HepG2 (cell line): ENCODE results near the gene TMEM220. TPM values are rescaled to one million over a fixed set of nuclear protein-coding genes. Genes with fewer than 3 reads are reported as not detected.
A peak's percentile ranks its signal among the peaks of the same experiment; 100 is the strongest.

Experiments used
- ATM ChIP-seq: fragments of 450-650 bp; IDR thresholded peaks from 2 replicates; pipeline ENCODE4 v1.7.1; 2017; ENCODE audit warnings: mild to moderate bottlenecking, borderline replicate concordance
- CHCHD3 ChIP-seq: sonication (generic); formaldehyde crosslinking; IDR thresholded peaks from 2 replicates; pipeline ENCODE4 v1.8.0; 2022; ENCODE audit warnings: mild to moderate bottlenecking, missing genetic modification reagents, moderate library complexity
- EP300 ChIP-seq, 3 experiments: sonication (generic) in 1 of 3; formaldehyde crosslinking in 1 of 3; IDR thresholded peaks; 2 replicates each; pipeline versions ENCODE4 v1.5.1 to v1.6.1; 2011 to 2020; ENCODE audit warnings: low read depth in 2 of 3, low read length in 2 of 3, borderline replicate concordance in 1 of 3, improper control_type of control experiment in 1 of 3, mild to moderate bottlenecking in 1 of 3, missing genetic modification reagents in 1 of 3, moderate library complexity in 1 of 3
- ETV5 ChIP-seq: IDR thresholded peaks from 2 replicates; pipeline ENCODE4 v1.6.1; 2018; ENCODE audit warnings: missing biosample characterization, missing genetic modification reagents, inconsistent platforms, borderline replicate concordance
- HHEX ChIP-seq: IDR thresholded peaks from 2 replicates; pipeline ENCODE4 v1.6.1; 2016; ENCODE audit warnings: control low read depth
- NR2F2 ChIP-seq: IDR thresholded peaks from 2 replicates; pipeline ENCODE4 v1.6.1; 2012; ENCODE audit warnings: low read depth, inconsistent platforms, borderline replicate concordance
- NR2F6 ChIP-seq, 2 experiments: IDR thresholded peaks; 2 replicates each; pipeline ENCODE4 v1.6.1; 2016; ENCODE audit warnings: antibody characterized with exemption in 1 of 2, mild to moderate bottlenecking in 1 of 2
- SOX13 ChIP-seq, 3 experiments: fragments of 450-650 bp in 1 of 3; sonication (generic) in 1 of 3; formaldehyde crosslinking in 1 of 3; IDR thresholded peaks in 2 of 3; conservative IDR thresholded peaks in 1 of 3; 2 replicates each; pipeline versions ENCODE4 v1.5.0 to v1.6.1; 2016 to 2020; ENCODE audit warnings: antibody characterized with exemption in 1 of 3, mild to moderate bottlenecking in 1 of 3, missing compliant biosample characterization in 1 of 3, missing genetic modification reagents in 1 of 3, moderate library complexity in 1 of 3
- SRSF1 ChIP-seq: fragments of 200-400 bp; formaldehyde crosslinking; optimal IDR thresholded peaks from 2 replicates; pipeline ENCODE3; 2017; ENCODE audit warnings: mild to moderate bottlenecking, low read depth, low read length, moderate library complexity
- ZBTB21 ChIP-seq: sonication (generic); formaldehyde crosslinking; IDR thresholded peaks from 2 replicates; pipeline ENCODE4 v1.4.0; 2020; ENCODE audit warnings: missing genetic modification reagents
- polyA plus RNA-seq, 8 experiments: library from polyadenylated mRNA; depleted of rRNA in 3 of 8; stranded (reverse) in 7 of 8; unstranded in 1 of 8; fragments of >200 nt; fragmentation: Illumina TruSeq in 4 of 8; extraction: Trizol in 4 of 8; gene quantifications; 2 replicates each; pipeline versions ENCODE4 v1.2.1 to v1.2.3, GENCODE V29; 2011 to 2016; ENCODE audit warnings: low read depth in 4 of 8, missing spikeins in 1 of 8, mixed read lengths in 1 of 8; ENCODE audit not compliant: insufficient read depth in 1 of 8
- total RNA-seq, 5 experiments: library from RNA; depleted of rRNA; stranded (reverse); fragments of >200 nt; fragmentation: Illumina TruSeq; extraction: Trizol; gene quantifications; 2 replicates each; pipeline ENCODE4 v1.2.3, GENCODE V29; 2016; ENCODE audit warnings: low read depth in 1 of 5
- TF ChIP-seq, protein P1 (sequence below): sonication (generic); formaldehyde crosslinking; IDR thresholded peaks from 2 replicates; pipeline ENCODE4 v1.9.0; 2021; ENCODE audit warnings: mild to moderate bottlenecking, missing genetic modification reagents
- TF ChIP-seq, protein P2 (sequence below): IDR thresholded peaks from 2 replicates; pipeline ENCODE4 v1.6.1; 2012; ENCODE audit warnings: low read depth, low read length, improper control_type of control experiment
- TF ChIP-seq, protein P3 (sequence below): sonication (generic); formaldehyde crosslinking; IDR thresholded peaks from 2 replicates; pipeline ENCODE4 v1.4.0; 2020; ENCODE audit warnings: mild to moderate bottlenecking, missing genetic modification reagents
- TF ChIP-seq, protein P4 (sequence below): sonication (generic); formaldehyde crosslinking; IDR thresholded peaks from 2 replicates; pipeline ENCODE4 v1.9.0; 2021; ENCODE audit warnings: missing genetic modification reagents, mild to moderate bottlenecking, borderline replicate concordance

TMEM220 gene
- total and polyA plus RNA-seq, 2 of the 13 experiments (the other 11 are each of a cell fraction or from before 2014, with no cell fraction given) = 1.3 to 2.2 TPM

DNA sequence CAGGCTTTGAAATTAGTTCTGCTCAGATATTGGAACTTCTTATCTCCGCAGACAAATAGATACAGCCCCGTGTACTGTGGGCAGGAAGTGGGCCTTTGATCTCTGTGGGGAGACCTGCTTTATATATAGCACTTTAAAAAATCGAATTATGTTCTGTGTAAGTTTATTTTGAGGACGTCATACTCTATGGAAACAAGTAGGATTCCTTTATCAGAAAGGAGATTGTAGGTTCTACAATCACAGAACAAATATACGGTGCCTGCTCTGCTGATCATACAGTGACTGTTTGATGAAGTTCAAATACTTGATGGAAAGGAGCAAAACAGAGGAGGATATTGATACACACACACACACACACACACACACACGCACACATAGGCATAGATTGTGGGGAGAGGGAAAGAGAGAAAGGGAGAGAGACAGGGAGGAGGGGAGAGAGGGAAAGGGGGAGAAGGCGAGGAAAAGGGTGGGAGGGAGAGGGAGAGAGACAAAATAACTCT is 14.7 kb upstream of the TMEM220 start (continued):
- TF ChIP-seq, protein P1, sequence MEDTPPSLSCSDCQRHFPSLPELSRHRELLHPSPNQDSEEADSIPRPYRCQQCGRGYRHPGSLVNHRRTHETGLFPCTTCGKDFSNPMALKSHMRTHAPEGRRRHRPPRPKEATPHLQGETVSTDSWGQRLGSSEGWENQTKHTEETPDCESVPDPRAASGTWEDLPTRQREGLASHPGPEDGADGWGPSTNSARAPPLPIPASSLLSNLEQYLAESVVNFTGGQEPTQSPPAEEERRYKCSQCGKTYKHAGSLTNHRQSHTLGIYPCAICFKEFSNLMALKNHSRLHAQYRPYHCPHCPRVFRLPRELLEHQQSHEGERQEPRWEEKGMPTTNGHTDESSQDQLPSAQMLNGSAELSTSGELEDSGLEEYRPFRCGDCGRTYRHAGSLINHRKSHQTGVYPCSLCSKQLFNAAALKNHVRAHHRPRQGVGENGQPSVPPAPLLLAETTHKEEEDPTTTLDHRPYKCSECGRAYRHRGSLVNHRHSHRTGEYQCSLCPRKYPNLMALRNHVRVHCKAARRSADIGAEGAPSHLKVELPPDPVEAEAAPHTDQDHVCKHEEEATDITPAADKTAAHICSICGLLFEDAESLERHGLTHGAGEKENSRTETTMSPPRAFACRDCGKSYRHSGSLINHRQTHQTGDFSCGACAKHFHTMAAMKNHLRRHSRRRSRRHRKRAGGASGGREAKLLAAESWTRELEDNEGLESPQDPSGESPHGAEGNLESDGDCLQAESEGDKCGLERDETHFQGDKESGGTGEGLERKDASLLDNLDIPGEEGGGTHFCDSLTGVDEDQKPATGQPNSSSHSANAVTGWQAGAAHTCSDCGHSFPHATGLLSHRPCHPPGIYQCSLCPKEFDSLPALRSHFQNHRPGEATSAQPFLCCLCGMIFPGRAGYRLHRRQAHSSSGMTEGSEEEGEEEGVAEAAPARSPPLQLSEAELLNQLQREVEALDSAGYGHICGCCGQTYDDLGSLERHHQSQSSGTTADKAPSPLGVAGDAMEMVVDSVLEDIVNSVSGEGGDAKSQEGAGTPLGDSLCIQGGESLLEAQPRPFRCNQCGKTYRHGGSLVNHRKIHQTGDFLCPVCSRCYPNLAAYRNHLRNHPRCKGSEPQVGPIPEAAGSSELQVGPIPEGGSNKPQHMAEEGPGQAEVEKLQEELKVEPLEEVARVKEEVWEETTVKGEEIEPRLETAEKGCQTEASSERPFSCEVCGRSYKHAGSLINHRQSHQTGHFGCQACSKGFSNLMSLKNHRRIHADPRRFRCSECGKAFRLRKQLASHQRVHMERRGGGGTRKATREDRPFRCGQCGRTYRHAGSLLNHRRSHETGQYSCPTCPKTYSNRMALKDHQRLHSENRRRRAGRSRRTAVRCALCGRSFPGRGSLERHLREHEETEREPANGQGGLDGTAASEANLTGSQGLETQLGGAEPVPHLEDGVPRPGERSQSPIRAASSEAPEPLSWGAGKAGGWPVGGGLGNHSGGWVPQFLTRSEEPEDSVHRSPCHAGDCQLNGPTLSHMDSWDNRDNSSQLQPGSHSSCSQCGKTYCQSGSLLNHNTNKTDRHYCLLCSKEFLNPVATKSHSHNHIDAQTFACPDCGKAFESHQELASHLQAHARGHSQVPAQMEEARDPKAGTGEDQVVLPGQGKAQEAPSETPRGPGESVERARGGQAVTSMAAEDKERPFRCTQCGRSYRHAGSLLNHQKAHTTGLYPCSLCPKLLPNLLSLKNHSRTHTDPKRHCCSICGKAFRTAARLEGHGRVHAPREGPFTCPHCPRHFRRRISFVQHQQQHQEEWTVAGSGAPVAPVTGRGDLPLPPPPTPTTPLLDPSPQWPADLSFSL = no peak
- TF ChIP-seq SRSF1 (no peak), NR2F2 (0 out of 2 replicates have a peak, but pooled peaks have one; percentile 42), ETV5 (CRISPR knock-in tag) (peak; percentile 52; the same call in 1 of the 2 replicates), CHCHD3 (no peak), SOX13 (IDR thresholded peaks at IDR 0.05) (no peak), SOX13 (CRISPR knock-in tag; conservative IDR thresholded peaks at IDR 0.05 in 1 of 2, IDR thresholded peaks at IDR 0.05 in 1 of 2) (peak in 1 of 2 experiments; percentile 33; a peak in 1 of 4 replicates), EP300 (IDR thresholded peaks at IDR 0.05; ENCODE audit: low read depth in 2 of 2, low read length in 2 of 2) (peak in 1 of 2 experiments; percentile 32; a peak in 1 of 4 replicates), EP300 (CRISPR knock-in tag; IDR thresholded peaks at IDR 0.05; ENCODE audit: borderline replicate concordance) (no peak), ATM (no peak), ZBTB21 (peak; percentile 64; the same call in 1 of the 2 replicates), HHEX (peak; percentile 80), NR2F6 (IDR thresholded peaks at IDR 0.05) (peak; percentile 43), NR2F6 (CRISPR knock-in tag; IDR thresholded peaks at IDR 0.05) (no peak)
- TF ChIP-seq, protein P2, sequence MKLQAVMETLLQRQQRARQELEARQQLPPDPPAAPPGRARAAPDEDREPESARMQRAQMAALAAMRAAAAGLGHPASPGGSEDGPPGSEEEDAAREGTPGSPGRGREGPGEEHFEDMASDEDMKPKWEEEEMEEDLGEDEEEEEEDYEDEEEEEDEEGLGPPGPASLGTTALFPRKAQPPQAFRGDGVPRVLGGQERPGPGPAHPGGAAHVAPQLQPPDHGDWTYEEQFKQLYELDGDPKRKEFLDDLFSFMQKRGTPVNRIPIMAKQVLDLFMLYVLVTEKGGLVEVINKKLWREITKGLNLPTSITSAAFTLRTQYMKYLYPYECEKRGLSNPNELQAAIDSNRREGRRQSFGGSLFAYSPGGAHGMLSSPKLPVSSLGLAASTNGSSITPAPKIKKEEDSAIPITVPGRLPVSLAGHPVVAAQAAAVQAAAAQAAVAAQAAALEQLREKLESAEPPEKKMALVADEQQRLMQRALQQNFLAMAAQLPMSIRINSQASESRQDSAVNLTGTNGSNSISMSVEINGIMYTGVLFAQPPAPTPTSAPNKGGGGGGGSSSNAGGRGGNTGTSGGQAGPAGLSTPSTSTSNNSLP = peak; percentile 30; the same call in 1 of the 2 replicates
- TF ChIP-seq, protein P3, sequence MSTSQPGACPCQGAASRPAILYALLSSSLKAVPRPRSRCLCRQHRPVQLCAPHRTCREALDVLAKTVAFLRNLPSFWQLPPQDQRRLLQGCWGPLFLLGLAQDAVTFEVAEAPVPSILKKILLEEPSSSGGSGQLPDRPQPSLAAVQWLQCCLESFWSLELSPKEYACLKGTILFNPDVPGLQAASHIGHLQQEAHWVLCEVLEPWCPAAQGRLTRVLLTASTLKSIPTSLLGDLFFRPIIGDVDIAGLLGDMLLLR (CRISPR knock-in tag) = no peak
- TF ChIP-seq, protein P4, sequence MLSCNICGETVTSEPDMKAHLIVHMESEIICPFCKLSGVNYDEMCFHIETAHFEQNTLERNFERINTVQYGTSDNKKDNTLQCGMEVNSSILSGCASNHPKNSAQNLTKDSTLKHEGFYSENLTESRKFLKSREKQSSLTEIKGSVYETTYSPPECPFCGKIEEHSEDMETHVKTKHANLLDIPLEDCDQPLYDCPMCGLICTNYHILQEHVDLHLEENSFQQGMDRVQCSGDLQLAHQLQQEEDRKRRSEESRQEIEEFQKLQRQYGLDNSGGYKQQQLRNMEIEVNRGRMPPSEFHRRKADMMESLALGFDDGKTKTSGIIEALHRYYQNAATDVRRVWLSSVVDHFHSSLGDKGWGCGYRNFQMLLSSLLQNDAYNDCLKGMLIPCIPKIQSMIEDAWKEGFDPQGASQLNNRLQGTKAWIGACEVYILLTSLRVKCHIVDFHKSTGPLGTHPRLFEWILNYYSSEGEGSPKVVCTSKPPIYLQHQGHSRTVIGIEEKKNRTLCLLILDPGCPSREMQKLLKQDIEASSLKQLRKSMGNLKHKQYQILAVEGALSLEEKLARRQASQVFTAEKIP (CRISPR knock-in tag) = no peak
